NCI-H2196 treated with DMSO at 0.1 percent for 48 hours (cell line): ENCODE data around the gene SLC6A7.

ENCODE experiments used
- DNase-seq: peaks from one replicate; lab custom pipeline; 2025; ENCODE audit not compliant: unreplicated experiment; lab: John Stamatoyannopoulos, UW

The SLC6A7 gene

GRCh38 chr5:150189728-150190502 lies at the start of gene SLC6A7:
SLC6A7 (plus strand) TSS chr5:150190062; CDS start chr5:150190328, 266 bp downstream.
- DNase-seq = no peak

GRCh38 chr5:150140830-150141229 lies 49.0 kb upstream of the SLC6A7 start:
- no peak for DNase-seq

- no peak for DNase-seq
Measured at GRCh38 chr5:150141544-150142184, 48.2 kb upstream of the SLC6A7 start.

GRCh38 chr5:150142185-150142958 lies 47.5 kb upstream of the SLC6A7 start:
- no peak for DNase-seq

- DNase-seq = no peak
Measured at GRCh38 chr5:150142959-150143349, 46.9 kb upstream of the SLC6A7 start.

- no peak for DNase-seq
Measured at GRCh38 chr5:150143350-150144245, 46.3 kb upstream of the SLC6A7 start.

GRCh38 chr5:150144246-150144801 lies 45.5 kb upstream of the SLC6A7 start:
- no peak for DNase-seq

GRCh38 chr5:150144879-150145278 lies 45.0 kb upstream of the SLC6A7 start:
- no peak for DNase-seq

- no peak for DNase-seq
Measured at GRCh38 chr5:150146235-150146634, 43.6 kb upstream of the SLC6A7 start.

- no peak for DNase-seq
Measured at GRCh38 chr5:150146862-150147601, 42.8 kb upstream of the SLC6A7 start.

GRCh38 chr5:150147670-150148069 lies 42.2 kb upstream of the SLC6A7 start:
- no peak for DNase-seq

GRCh38 chr5:150148117-150148927 lies 41.5 kb upstream of the SLC6A7 start:
- DNase-seq = no peak

GRCh38 chr5:150149618-150150017 lies 40.2 kb upstream of the SLC6A7 start:
- no peak for DNase-seq

- no peak for DNase-seq
Measured at GRCh38 chr5:150152636-150153462, 37.0 kb upstream of the SLC6A7 start.

- DNase-seq = no peak
Measured at GRCh38 chr5:150153483-150153882, 36.4 kb upstream of the SLC6A7 start.

GRCh38 chr5:150153957-150154617 lies 35.8 kb upstream of the SLC6A7 start:
- DNase-seq = no peak

GRCh38 chr5:150154618-150155128 lies 35.2 kb upstream of the SLC6A7 start:
- no peak for DNase-seq
